GM12873 (cell line): ENCODE data around the gene IGSF8.

Source experiments
- TF ChIP-seq, protein P1 (sequence below): IDR thresholded peaks from 2 replicates; pipeline ENCODE4 v1.5.1; 2012; ENCODE audit warnings: low read depth, mild to moderate bottlenecking, moderate library complexity, low read length, control low read depth; ENCODE audit not compliant: insufficient read depth; ENCODE audit errors: missing control alignments

The IGSF8 gene

DNA sequence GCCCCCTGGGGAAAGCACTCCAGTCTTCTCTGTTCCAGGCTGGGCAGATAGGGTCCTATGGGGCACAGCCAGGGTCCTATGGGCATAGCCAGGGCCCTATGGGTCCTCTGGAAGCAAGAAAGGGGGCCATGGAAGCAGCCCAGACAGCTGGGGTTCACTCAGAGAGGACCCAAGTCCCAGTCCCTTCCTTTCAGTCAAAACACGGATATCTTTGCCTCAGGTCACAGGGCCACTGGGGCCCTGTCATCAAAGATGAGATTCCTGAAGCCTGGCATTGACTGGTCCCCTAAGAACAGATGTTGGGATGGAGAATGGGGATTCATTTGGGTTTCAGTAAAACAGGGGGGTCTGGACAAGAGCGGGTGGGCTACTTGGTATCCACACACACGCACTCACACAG is 8.5 kb downstream of the IGSF8 start:
- TF ChIP-seq, protein P1, sequence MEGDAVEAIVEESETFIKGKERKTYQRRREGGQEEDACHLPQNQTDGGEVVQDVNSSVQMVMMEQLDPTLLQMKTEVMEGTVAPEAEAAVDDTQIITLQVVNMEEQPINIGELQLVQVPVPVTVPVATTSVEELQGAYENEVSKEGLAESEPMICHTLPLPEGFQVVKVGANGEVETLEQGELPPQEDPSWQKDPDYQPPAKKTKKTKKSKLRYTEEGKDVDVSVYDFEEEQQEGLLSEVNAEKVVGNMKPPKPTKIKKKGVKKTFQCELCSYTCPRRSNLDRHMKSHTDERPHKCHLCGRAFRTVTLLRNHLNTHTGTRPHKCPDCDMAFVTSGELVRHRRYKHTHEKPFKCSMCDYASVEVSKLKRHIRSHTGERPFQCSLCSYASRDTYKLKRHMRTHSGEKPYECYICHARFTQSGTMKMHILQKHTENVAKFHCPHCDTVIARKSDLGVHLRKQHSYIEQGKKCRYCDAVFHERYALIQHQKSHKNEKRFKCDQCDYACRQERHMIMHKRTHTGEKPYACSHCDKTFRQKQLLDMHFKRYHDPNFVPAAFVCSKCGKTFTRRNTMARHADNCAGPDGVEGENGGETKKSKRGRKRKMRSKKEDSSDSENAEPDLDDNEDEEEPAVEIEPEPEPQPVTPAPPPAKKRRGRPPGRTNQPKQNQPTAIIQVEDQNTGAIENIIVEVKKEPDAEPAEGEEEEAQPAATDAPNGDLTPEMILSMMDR = no peak

DNA sequence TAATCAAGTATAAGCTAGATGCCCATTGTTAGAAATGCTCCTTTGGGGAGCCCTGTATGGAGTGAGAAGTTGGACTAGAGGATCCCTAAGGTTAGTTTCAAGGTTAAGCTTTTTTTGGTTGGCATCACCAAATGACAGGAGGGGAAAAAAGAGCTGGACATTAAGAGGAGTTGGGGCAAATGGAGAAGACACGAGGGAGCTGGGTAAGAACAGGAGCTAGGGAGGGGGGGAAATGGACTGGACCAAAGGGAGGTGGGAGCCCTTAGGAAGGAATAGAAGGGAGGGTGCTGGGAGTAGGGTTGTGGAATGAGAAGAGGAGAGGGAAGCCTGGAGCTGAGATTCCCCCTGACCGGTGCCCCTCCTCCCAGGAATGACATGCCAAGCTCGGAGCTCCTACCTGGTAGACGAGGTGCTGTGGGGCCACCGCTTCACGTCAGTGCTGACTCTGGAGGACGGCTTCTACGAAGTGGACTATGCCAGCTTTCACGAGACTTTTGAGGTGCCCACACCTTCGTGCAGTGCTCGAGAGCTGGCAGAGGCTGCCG is 11.2 kb downstream of the IGSF8 start:
- TF ChIP-seq, protein P1 = no peak

DNA sequence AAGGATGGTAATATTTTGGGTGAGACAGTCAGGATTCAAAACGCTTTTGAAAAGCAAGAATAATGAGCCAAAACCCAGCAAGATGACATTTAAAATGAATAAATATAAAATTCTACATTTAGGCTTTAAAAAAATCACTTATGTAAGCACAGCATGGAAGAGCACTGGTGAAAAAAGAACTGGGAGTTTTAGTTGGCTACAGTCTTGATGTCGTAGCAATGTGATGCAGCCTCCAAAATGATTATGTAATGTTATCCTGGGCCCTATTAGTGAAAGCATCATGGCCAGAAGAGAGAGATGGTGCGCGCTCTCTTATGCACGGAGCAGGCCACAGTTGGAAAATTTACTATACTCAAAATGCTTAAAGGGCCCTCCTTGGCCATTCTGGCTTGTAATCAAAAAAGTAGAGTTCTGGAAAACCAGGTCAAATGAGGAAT is 11.9 kb downstream of the IGSF8 start:
- TF ChIP-seq, protein P1 = no peak

DNA sequence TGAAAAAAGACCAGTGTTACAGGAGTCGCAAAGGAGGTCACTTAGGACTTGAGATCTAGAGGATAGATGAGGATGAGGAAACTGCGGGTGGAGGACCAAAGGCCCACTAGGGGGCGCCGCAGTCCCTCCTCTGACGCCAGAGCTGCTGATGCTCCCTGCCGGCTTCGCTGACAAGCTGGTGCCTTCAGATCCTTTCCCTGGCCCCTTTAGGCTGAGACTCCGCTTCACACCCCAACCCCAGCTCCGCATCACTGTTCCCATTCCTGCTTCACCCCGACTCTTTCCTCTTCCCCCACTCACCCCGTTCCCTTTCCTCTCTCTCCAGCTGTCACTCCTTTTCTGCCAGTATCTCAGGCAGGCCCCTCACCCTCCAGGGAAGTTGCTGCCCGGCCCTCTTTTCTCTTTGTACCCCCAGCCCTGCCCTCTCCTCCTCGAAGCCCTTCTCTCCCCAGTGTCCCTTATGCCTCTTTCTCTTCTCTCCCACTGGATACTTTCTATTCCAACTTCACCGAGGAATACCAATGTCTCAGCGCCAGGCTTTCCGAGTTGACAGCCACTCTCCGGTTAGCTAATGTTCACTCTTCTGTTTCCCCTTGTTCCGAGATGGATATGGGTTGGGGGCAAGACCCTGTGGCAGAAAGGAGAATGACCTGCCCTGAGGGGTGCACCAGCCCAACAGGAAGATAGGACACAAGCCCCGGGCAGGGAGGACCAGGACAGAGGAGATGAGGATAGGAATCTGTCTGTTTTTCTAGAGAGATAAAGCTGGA is 12.5 kb downstream of the IGSF8 start:
- TF ChIP-seq, protein P1 = peak; percentile 98

DNA sequence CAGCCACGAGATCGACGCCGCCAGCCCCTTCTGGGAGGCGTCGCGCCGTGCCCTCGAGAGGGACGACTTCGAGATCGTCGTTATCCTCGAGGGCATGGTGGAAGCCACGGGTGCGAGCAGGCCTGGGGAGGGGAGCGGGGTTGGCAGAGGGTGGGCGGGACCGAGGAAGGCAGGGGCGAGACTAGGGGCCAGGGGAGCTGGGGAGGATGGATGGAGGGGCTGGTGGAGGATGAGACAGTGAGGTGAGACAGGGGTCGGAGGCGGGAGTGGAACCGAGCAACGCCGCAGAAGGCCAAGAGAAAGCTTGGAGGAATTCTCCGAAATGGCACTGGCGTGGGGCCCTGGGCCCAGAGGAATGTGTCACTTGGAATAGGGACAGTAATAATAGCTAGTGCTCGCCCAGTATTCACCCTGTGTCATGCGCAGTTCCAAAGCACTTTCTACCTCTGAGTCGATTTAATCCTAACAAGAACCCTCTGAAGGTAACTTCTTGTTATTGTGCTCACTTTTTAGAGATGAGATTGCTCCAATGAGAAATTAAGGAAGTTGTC is 13.6 kb downstream of the IGSF8 start:
- TF ChIP-seq, protein P1 = no peak

DNA sequence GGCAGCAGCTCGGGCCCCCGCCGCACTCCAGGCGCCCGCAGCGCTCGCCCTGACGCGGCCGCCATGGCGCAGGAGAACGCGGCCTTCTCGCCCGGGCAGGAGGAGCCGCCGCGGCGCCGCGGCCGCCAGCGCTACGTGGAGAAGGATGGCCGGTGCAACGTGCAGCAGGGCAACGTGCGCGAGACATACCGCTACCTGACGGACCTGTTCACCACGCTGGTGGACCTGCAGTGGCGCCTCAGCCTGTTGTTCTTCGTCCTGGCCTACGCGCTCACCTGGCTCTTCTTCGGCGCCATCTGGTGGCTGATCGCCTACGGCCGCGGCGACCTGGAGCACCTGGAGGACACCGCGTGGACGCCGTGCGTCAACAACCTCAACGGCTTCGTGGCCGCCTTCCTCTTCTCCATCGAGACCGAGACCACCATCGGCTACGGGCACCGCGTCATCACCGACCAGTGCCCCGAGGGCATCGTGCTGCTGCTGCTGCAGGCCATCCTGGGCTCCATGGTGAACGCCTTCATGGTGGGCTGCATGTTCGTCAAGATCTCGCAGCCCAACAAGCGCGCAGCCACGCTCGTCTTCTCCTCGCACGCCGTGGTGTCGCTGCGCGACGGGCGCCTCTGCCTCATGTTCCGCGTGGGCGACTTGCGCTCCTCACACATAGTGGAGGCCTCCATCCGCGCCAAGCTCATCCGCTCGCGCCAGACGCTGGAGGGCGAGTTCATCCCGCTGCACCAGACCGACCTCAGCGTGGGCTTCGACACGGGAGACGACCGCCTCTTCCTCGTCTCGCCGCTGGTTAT is 14.2 kb downstream of the IGSF8 start:
- TF ChIP-seq, protein P1 = peak; percentile 89

DNA sequence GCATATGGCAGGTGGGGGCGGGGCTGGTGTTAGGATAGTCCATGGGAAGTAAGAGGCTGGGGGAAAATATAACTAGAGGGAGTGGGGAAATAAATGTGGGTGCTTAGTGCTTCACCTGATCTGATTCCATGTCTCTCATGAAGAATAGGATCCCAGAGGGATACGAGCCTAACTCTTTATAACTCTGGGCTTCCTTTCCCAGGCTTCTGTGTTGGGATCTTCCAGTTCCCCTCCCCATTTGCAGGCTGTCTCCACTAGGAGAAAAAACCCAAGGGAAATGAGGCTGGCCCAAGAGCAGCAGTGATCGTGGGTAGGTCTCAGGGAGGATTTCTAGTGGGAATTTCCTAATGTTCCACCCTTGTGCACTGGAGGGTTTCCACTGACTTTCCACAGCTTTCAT is 15.5 kb downstream of the IGSF8 start:
- TF ChIP-seq, protein P1 = no peak
